Breast epithelium (tissue), 4 donors: ENCODE measurements around the gene C1GALT1. TPM values are rescaled to one million over a fixed set of nuclear protein-coding genes. Genes with fewer than 3 reads are reported as not detected.

Experiments used
- DNase-seq, 2 donors: peaks; one replicate each; pipeline ENCODE4 v3.0.0-alpha.2; 2019; ENCODE audit warnings: low spot score in 2 of 2
- H3K27ac ChIP-seq, 2 donors: fragments of 200-600 bp; sonication (generic) in 1 of 2; one replicate each; pipeline ENCODE4 v1.5.1; 2016 to 2019; ENCODE audit warnings: mild to moderate bottlenecking in 1 of 2
- H3K27me3 ChIP-seq, 2 donors: fragments of 200-600 bp; sonication (generic) in 1 of 2; one replicate each; pipeline versions ENCODE4 v1.5.1 to v1.6.0; 2017 to 2019; ENCODE audit warnings: control low read depth in 1 of 2, mild to moderate bottlenecking in 1 of 2
- H3K36me3 ChIP-seq: fragments of 200-600 bp; one replicate; pipeline ENCODE4 v1.5.1; 2019
- H3K4me1 ChIP-seq, 2 donors: fragments of 200-600 bp; sonication (generic); one replicate each; pipeline ENCODE4 v1.5.1; 2016 to 2019; ENCODE audit warnings: control low read depth in 1 of 2
- H3K4me3 ChIP-seq, 3 donors: fragments of 200-600 bp; sonication (generic); 1 replicate in 2 of 3; 2 replicates in 1 of 3; pipeline ENCODE4 v1.5.1; 2016 to 2019; ENCODE audit warnings: mild to moderate bottlenecking in 3 of 3, moderate library complexity in 2 of 3
- H3K9me3 ChIP-seq, 2 donors: fragments of 200-600 bp; sonication (generic) in 1 of 2; one replicate each; pipeline ENCODE4 v1.5.1; 2016 to 2019; ENCODE audit warnings: control low read depth in 1 of 2
- POLR2A ChIP-seq: fragments of 450-650 bp; IDR thresholded peaks from one replicate; pipeline ENCODE4 v1.6.1; 2016; ENCODE audit warnings: antibody characterized with exemption, mild to moderate bottlenecking, moderate library complexity
- POLR2AphosphoS5 ChIP-seq, 3 donors: sonication (generic); formaldehyde crosslinking; IDR thresholded peaks; one replicate each; pipeline ENCODE4 v1.6.1; 2017; ENCODE audit warnings: antibody characterized with exemption in 3 of 3
- intact Hi-C: fragments of 100-400 bp; cut with DNase I; formaldehyde crosslinking; loops from one replicate; pipeline ENCODE4 v1.15.1; 2023; ENCODE audit warnings: low total_unique reads
- total RNA-seq, 3 donors: library from RNA; depleted of rRNA; stranded (reverse); fragments of >200 nt; gene quantifications; one replicate each; pipeline ENCODE4 v1.1.0, GENCODE V29; 2016
- TF ChIP-seq, protein P1 (sequence below), 3 donors: fragments of 450-650 bp; IDR thresholded peaks; one replicate each; pipeline ENCODE4 v1.5.1; 2016 to 2017; ENCODE audit warnings: antibody characterized with exemption in 3 of 3, mild to moderate bottlenecking in 3 of 3, moderate library complexity in 3 of 3

C1GALT1 gene
- total RNA-seq, 3 donors from 2014 or later, result 30.8 to 35.5 (median 34.7) TPM

DNA sequence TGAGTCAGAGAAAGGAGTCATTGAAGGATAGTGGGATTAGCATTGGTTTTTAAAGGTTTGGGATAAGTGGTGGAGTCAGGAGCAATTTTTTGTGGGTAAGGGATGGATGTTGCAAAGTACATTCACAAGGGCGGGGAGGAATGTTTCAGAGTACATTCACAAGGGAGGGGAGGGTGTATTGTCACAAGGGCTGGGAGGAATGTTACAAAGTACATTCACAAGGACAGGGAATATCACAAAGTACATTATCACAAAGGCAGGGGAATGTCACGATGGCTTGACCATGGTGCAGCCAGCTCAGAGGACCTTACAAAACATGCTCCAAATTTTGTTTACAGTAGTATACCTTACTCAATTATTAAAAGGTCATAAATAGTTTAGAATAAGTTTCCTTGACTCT is 30.3 kb downstream of the C1GALT1 start:
- H3K36me3 ChIP-seq, result no peaks in the 10 kb centered on the region
- H3K4me3 ChIP-seq, result no peak overlapping the region
- no peaks in the 10 kb centered on the region for H3K27me3 ChIP-seq
- no peak for DNase-seq
- intact Hi-C loops, result no loop called here
- H3K27ac ChIP-seq, result no peak overlapping the region
- no peaks in the 10 kb centered on the region for H3K4me1 ChIP-seq
- H3K9me3 ChIP-seq, result no peaks in the 10 kb centered on the region
- TF ChIP-seq, protein P1, sequence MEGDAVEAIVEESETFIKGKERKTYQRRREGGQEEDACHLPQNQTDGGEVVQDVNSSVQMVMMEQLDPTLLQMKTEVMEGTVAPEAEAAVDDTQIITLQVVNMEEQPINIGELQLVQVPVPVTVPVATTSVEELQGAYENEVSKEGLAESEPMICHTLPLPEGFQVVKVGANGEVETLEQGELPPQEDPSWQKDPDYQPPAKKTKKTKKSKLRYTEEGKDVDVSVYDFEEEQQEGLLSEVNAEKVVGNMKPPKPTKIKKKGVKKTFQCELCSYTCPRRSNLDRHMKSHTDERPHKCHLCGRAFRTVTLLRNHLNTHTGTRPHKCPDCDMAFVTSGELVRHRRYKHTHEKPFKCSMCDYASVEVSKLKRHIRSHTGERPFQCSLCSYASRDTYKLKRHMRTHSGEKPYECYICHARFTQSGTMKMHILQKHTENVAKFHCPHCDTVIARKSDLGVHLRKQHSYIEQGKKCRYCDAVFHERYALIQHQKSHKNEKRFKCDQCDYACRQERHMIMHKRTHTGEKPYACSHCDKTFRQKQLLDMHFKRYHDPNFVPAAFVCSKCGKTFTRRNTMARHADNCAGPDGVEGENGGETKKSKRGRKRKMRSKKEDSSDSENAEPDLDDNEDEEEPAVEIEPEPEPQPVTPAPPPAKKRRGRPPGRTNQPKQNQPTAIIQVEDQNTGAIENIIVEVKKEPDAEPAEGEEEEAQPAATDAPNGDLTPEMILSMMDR (IDR thresholded peaks at IDR 0.05), result no peak
- TF ChIP-seq POLR2AphosphoS5 (IDR thresholded peaks at IDR 0.05), result no peak
- TF ChIP-seq POLR2A, result no peak

DNA sequence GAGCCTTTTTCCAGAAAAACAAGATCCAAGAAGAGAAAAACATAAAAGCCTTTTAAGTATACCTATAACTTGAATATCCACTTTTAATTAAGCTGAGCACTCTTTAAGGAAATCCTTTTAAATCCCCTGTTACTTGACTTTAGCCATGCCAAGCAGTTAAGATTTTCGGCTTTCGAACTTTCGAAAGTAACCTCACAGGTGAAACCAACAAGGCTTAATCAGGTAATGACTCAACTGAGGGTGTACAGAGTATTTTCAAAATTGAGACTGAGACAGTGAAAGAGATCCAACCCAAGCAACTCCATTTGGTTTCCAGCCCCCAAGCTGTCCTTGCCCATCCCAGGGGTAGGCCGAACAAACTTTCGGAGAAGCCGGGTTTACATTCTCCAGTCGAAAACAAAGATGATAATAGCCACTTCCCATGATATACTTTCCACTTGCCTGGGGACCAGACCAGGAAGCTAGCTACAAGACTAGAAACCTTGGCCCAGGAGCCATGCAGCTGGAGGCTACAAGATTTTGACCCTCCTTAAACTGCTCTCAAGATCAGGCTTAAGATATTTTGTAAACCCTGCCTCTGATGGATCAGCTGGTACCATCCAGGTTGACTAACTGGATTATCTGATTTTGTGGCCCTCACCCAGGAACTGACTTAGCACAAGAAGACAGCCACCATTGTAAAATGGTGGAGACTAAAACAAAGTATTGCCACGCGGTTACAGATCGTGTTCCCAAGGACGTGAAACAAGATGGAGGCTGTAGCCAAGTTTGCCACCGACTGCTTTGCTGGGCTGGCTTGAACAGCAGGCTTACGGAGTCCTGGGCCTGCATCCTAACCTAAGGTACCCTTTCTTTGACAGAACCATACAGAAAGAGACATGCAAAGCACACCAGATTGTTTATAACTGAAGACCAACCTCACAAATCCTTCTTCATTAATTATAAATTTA is 32.3 kb downstream of the C1GALT1 start:
- Histone ChIP-seq H3K4me1 (no peaks in the 10 kb centered on the region), H3K27me3 (no peaks in the 10 kb centered on the region), H3K4me3 (no peak overlapping the region), H3K9me3 (no peaks in the 10 kb centered on the region), H3K27ac (no peak overlapping the region), H3K36me3 (no peaks in the 10 kb centered on the region)
- TF ChIP-seq POLR2AphosphoS5 (IDR thresholded peaks at IDR 0.05) (no peak), POLR2A (no peak)
- TF ChIP-seq, protein P1 (IDR thresholded peaks at IDR 0.05), result no peak
- intact Hi-C loops, result no loop called here
- no peak for DNase-seq

DNA sequence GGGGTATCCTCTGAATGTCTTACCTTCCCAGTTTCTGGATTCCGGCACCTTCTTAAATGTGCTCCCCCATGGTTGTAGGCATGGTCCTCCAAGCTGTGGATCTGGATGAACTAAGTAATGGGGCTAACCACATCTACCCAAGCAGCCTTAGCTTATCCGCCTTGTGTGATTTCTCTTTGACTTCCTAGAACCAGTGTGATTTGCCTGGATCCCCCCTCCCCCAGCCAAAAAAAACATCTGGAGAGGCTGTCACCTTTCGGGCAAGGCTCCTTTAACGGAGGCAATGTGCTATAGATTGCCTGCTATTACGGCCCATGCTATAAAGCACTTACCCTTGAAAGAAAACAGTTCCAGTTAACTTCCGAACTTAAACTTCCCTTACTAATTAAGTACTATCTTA is 33.9 kb downstream of the C1GALT1 start:
- H3K27ac ChIP-seq, result no peak overlapping the region
- TF ChIP-seq POLR2A (no peak), POLR2AphosphoS5 (IDR thresholded peaks at IDR 0.05) (no peak)
- TF ChIP-seq, protein P1 (IDR thresholded peaks at IDR 0.05), result no peak
- H3K4me1 ChIP-seq, result no peaks in the 10 kb centered on the region
- H3K9me3 ChIP-seq, result no peaks in the 10 kb centered on the region
- H3K27me3 ChIP-seq, result no peaks in the 10 kb centered on the region
- no peak overlapping the region for H3K4me3 ChIP-seq
- intact Hi-C loops, result no loop called here
- DNase-seq, result no peak
- no peaks in the 10 kb centered on the region for H3K36me3 ChIP-seq

DNA sequence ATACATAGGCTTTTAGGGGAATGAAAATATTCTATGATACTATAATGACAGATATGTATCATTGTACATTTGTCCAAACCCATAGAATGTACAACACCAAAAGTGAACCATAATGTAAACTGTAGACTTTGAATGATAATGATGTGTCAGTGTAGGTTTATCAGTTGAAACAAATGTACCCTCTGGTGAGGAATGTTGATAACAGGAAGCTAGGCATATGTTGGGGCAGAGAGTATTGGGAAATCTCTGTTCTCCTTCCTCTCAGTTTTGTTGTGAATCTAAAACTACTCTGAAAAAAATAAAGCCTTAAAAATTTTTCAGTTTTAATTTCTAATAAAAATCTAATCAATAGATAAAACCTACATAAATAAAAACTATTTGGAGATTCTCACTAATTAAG is 36.9 kb downstream of the C1GALT1 start:
- Histone ChIP-seq H3K36me3 (no peaks in the 10 kb centered on the region), H3K9me3 (no peaks in the 10 kb centered on the region), H3K4me1 (no peaks in the 10 kb centered on the region), H3K27ac (no peak overlapping the region), H3K4me3 (no peak overlapping the region), H3K27me3 (no peaks in the 10 kb centered on the region)
- no peak for DNase-seq
- intact Hi-C loops, result no loop called here
- TF ChIP-seq POLR2AphosphoS5 (IDR thresholded peaks at IDR 0.05) (no peak), POLR2A (no peak)
- TF ChIP-seq, protein P1 (IDR thresholded peaks at IDR 0.05), result no peak

DNA sequence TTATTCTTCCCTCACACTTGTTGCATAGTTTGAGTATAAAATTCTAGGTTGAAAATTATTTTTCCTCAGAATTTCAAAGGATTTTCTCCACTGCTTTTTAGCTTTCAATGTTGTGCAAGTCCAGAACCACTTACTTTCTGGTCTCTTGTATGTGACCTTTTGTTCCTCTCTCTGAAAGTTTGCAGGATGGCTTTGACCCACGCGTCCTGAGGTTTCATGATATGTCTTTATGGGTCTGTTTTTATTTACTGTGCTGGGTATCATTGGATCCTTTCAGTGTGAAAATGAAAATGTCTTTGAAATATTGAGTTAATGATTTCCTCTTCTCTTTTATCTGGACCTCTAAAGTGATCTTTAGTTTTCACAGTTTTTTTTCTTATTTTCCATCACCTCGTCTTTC is 38.5 kb downstream of the C1GALT1 start:
- Histone ChIP-seq H3K27ac (no peak overlapping the region), H3K9me3 (no peaks in the 10 kb centered on the region), H3K27me3 (no peaks in the 10 kb centered on the region), H3K36me3 (no peaks in the 10 kb centered on the region), H3K4me1 (no peaks in the 10 kb centered on the region), H3K4me3 (no peak overlapping the region)
- DNase-seq, result no peak
- intact Hi-C loops, result no loop called here
- TF ChIP-seq POLR2A, result no peak
- no peak for TF ChIP-seq POLR2AphosphoS5 (IDR thresholded peaks at IDR 0.05)
- TF ChIP-seq, protein P1 (IDR thresholded peaks at IDR 0.05), result no peak
